Effector CD4-positive, alpha-beta T cell (primary cell): Measurements from ENCODE around the gene ARHGAP30.
"Not testable (repeated sequence)": the region's sequence is repeated elsewhere in the genome, so short reads cannot be mapped to it uniquely, and the experiment has no call there.

Experiments
- DNase-seq: peaks from one replicate; pipeline ENCODE4 v3.0.0-alpha.2; 2020

The ARHGAP30 gene

GRCh38 chr1:161068306-161069234 lies 1.1 kb downstream of the ARHGAP30 start:
- peak; percentile 72 for DNase-seq

- DNase-seq, result no peak
Observed at GRCh38 chr1:161066694-161067093, 3.0 kb downstream of the ARHGAP30 start.

GRCh38 chr1:161065681-161066080 lies 4.0 kb downstream of the ARHGAP30 start:
- not testable (repeated sequence) for DNase-seq

GRCh38 chr1:161063936-161064335 lies 5.8 kb downstream of the ARHGAP30 start:
- not testable (repeated sequence) for DNase-seq

GRCh38 chr1:161061419-161061818 lies 8.3 kb downstream of the ARHGAP30 start:
- DNase-seq, result no peak

GRCh38 chr1:161059293-161059692 lies 10.4 kb downstream of the ARHGAP30 start:
- no peak for DNase-seq

GRCh38 chr1:161054805-161055204 lies 14.9 kb downstream of the ARHGAP30 start:
- no peak for DNase-seq

GRCh38 chr1:161054232-161054631 lies 15.5 kb downstream of the ARHGAP30 start:
- DNase-seq, result no peak

GRCh38 chr1:161052899-161053298 lies 16.8 kb downstream of the ARHGAP30 start:
- no peak for DNase-seq

GRCh38 chr1:161051219-161051618 lies 18.5 kb downstream of the ARHGAP30 start:
- no peak for DNase-seq

GRCh38 chr1:161048949-161049722 lies 20.6 kb downstream of the ARHGAP30 start:
- no peak for DNase-seq

GRCh38 chr1:161047436-161048420 lies 22.0 kb downstream of the ARHGAP30 start:
- no peak for DNase-seq

GRCh38 chr1:161046605-161047228 lies 23.0 kb downstream of the ARHGAP30 start:
- no peak for DNase-seq

GRCh38 chr1:161045736-161046604 lies 23.7 kb downstream of the ARHGAP30 start, which contains the start of gene USF1:
TSS of gene USF1 (minus strand) at chr1:161045977. CDS start at chr1:161043275, 2,702 bp downstream.
- peak; percentile 88 for DNase-seq

GRCh38 chr1:161044908-161045735 lies 24.6 kb downstream of the ARHGAP30 start:
- DNase-seq, result peak; percentile 49

- DNase-seq, result no peak
Observed at GRCh38 chr1:161044535-161044907, 25.2 kb downstream of the ARHGAP30 start.

- no peak for DNase-seq
Observed at GRCh38 chr1:161039546-161039945, 30.1 kb downstream of the ARHGAP30 start.

- no peak for DNase-seq
Observed at GRCh38 chr1:161039154-161039545, 30.5 kb downstream of the ARHGAP30 start.

GRCh38 chr1:161038523-161039153 lies 31.1 kb downstream of the ARHGAP30 start, which contains the start of gene TSTD1:
TSS of gene TSTD1 (minus strand) at chr1:161038964. CDS start at chr1:161038889, 75 bp downstream.
- DNase-seq, result peak; percentile 80
